Stomach (tissue), 9 donors: ENCODE results near the gene SLC66A1. TPM values are rescaled to one million over a fixed set of nuclear protein-coding genes. Genes with fewer than 3 reads are reported as not detected.

Source experiments
- DNase-seq, 2 donors: peaks; one replicate each; pipeline versions ENCODE4 v3.0.0 to v3.0.0-alpha.2; 2013 to 2019
- H3K27ac ChIP-seq, 5 donors: fragments of 200-600 bp in 4 of 5; sonication (generic) in 4 of 5; one replicate each; pipeline ENCODE4 v1.5.1; 2013 to 2019; ENCODE audit warnings: mild to moderate bottlenecking in 1 of 5, moderate library complexity in 1 of 5
- H3K27me3 ChIP-seq, 3 donors: fragments of 200-600 bp; sonication (generic); one replicate each; pipeline ENCODE4 v1.5.1; 2017 to 2019; ENCODE audit warnings: mixed run types in 1 of 3
- H3K36me3 ChIP-seq, 4 donors: fragments of 200-600 bp; sonication (generic); 1 replicate in 3 of 4; 2 replicates in 1 of 4; pipeline ENCODE4 v1.5.1; 2016 to 2019
- H3K4me1 ChIP-seq, 4 donors: fragments of 200-600 bp; sonication (generic); one replicate each; pipeline ENCODE4 v1.5.1; 2016 to 2019
- H3K4me3 ChIP-seq, 4 donors: fragments of 200-600 bp; sonication (generic) in 3 of 4; one replicate each; pipeline ENCODE4 v1.5.1; 2016 to 2019; ENCODE audit warnings: mild to moderate bottlenecking in 1 of 4
- H3K9me3 ChIP-seq, 4 donors: fragments of 200-600 bp; sonication (generic); one replicate each; pipeline ENCODE4 v1.5.1; 2016 to 2019
- CTCF ChIP-seq, 7 experiments: fragments of 450-650 bp in 4 of 7; fragments of 200-600 bp in 3 of 7; sonication (generic) in 3 of 7; IDR thresholded peaks; one replicate each; pipeline ENCODE4 v1.5.1; 2016 to 2019; ENCODE audit warnings: antibody characterized with exemption in 7 of 7, control low read depth in 2 of 7, mild to moderate bottlenecking in 1 of 7
- EP300 ChIP-seq: sonication (generic); formaldehyde crosslinking; IDR thresholded peaks from one replicate; pipeline ENCODE4 v1.6.1; 2017; ENCODE audit warnings: antibody characterized with exemption
- POLR2A ChIP-seq, 4 donors: fragments of 450-650 bp; IDR thresholded peaks; one replicate each; pipeline ENCODE4 v1.6.1; 2016; ENCODE audit warnings: antibody characterized with exemption in 4 of 4, control low read depth in 2 of 4, mild to moderate bottlenecking in 1 of 4, moderate library complexity in 1 of 4
- POLR2AphosphoS5 ChIP-seq, 3 donors: sonication (generic); formaldehyde crosslinking; IDR thresholded peaks; one replicate each; pipeline ENCODE4 v1.6.1; 2016; ENCODE audit warnings: antibody characterized with exemption in 3 of 3
- WGBS, 5 donors: extraction: QIAGEN DNeasy Blood & Tissue Kit in 3 of 5; methylation state at CpG; one replicate each; pipeline versions ENCODE4 v1.1.5 to v1.1.7; 2013 to 2018; 5-methylcytosine and 5-hydroxymethylcytosine counted together
- intact Hi-C: fragments of 100-400 bp; cut with DNase I; formaldehyde crosslinking; loops from one replicate; pipeline ENCODE4 v1.15.1; 2023; ENCODE audit warnings: low total_unique reads
- polyA plus RNA-seq, 3 donors: library from polyadenylated mRNA; stranded (reverse); fragments of 200-250 nt; gene quantifications; one replicate each; pipeline ENCODE4 v1.2.3, GENCODE V29; 2013
- total RNA-seq, 5 donors: library from RNA; depleted of rRNA; stranded (reverse); fragments of >200 nt; gene quantifications; one replicate each; pipeline versions ENCODE4 v1.1.0 to v1.2.3, GENCODE V29; 2014 to 2016
- donor health status: healthy with polysubstance abuse.
- donor health status: Bipolar disorder and iron deficiency.
- donor health status: healthy.

Gene SLC66A1
- total and polyA plus RNA-seq, 8 donors: 1.8 to 14.5 (median 10.6) TPM

- Histone ChIP-seq H3K27ac (no peak overlapping the region), H3K36me3 (peaks cover 0 to 30% (median 26%) of the 10 kb centered on the region in 4 donors), H3K4me1 (peaks cover 18 to 60% (median 48%) of the 10 kb centered on the region in 4 donors), H3K27me3 (no peaks in the 10 kb centered on the region), H3K4me3 (no peak overlapping the region), H3K9me3 (no peaks in the 10 kb centered on the region)
- intact Hi-C loops: no loop called here
- TF ChIP-seq CTCF (IDR thresholded peaks at IDR 0.05) (no peak), EP300 (no peak), POLR2A (IDR thresholded peaks at IDR 0.05) (no peak), POLR2AphosphoS5 (IDR thresholded peaks at IDR 0.05) (no peak)
- 72 to 85% (median 78%) methylated on average over 11 to 17 of the region's 17 CpGs for WGBS, 5 donors
- no peak for DNase-seq
These were observed 3.5 kb downstream of the SLC66A1 start for GRCh38 chr1:19315378-19316198.

- intact Hi-C loops: no loop called here
- Histone ChIP-seq H3K27ac (no peak overlapping the region), H3K27me3 (no peaks in the 10 kb centered on the region), H3K36me3 (peaks cover 0 to 39% (median 35%) of the 10 kb centered on the region in 4 donors), H3K9me3 (no peaks in the 10 kb centered on the region), H3K4me1 (peaks cover 10 to 50% (median 36%) of the 10 kb centered on the region in 4 donors), H3K4me3 (no peak overlapping the region)
- 77 to 84% (median 82%) methylated on average over 6 to 13 of the region's 13 CpGs for WGBS, 5 donors
- TF ChIP-seq CTCF (IDR thresholded peaks at IDR 0.05): no peak
- no peak for TF ChIP-seq EP300
- TF ChIP-seq POLR2A (IDR thresholded peaks at IDR 0.05): no peak
- no peak for DNase-seq
These were observed 5.2 kb downstream of the SLC66A1 start for GRCh38 chr1:19317126-19317910.

GRCh38 chr1:19319196-19319595 is 7.1 kb downstream of the SLC66A1 start:
- no peak overlapping the region for H3K27ac ChIP-seq
- 84 to 93% (median 89%) methylated on average over 3 of the region's 3 CpGs for WGBS, 5 donors
- intact Hi-C loops: no loop called here

More at GRCh38 chr1:19319196-19319595, 7.1 kb downstream of the SLC66A1 start:
- Histone ChIP-seq H3K4me3 (no peak overlapping the region), H3K36me3 (peaks cover 0 to 57% (median 54%) of the 10 kb centered on the region in 4 donors), H3K4me1 (peaks cover 0 to 31% (median 20%) of the 10 kb centered on the region in 4 donors), H3K9me3 (no peaks in the 10 kb centered on the region), H3K27me3 (no peaks in the 10 kb centered on the region)
- TF ChIP-seq POLR2A (IDR thresholded peaks at IDR 0.05) (no peak), POLR2AphosphoS5 (IDR thresholded peaks at IDR 0.05) (no peak), CTCF (IDR thresholded peaks at IDR 0.05) (no peak), EP300 (no peak)
- DNase-seq: no peak
